ENCODE data around the gene ARHGEF17.
A peak's percentile ranks its signal among the peaks of the same experiment; 100 is the strongest.

ARHGEF17 gene

DNA sequence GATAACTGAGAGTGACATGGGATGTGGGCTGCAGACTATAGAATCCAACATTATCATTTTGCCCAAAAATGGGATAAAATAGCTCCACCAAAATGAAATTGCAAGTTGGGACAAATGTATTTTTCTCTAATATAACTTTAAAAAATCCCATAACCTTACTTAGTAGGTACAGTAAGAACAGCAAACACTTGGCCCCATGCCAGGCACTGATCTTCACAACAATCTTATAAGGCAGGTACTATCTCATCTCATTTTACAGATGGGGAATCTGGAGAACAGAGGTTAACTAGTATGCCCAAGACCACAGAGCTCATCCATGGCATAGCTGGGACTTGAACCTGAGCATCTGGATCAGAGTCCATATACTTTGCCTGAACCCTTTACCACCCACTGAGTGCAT lies 13.5 kb upstream of the ARHGEF17 start:
- DNase-seq (ENCODE audit: low spot score) = no peak
- TF ChIP-seq, protein P1, sequence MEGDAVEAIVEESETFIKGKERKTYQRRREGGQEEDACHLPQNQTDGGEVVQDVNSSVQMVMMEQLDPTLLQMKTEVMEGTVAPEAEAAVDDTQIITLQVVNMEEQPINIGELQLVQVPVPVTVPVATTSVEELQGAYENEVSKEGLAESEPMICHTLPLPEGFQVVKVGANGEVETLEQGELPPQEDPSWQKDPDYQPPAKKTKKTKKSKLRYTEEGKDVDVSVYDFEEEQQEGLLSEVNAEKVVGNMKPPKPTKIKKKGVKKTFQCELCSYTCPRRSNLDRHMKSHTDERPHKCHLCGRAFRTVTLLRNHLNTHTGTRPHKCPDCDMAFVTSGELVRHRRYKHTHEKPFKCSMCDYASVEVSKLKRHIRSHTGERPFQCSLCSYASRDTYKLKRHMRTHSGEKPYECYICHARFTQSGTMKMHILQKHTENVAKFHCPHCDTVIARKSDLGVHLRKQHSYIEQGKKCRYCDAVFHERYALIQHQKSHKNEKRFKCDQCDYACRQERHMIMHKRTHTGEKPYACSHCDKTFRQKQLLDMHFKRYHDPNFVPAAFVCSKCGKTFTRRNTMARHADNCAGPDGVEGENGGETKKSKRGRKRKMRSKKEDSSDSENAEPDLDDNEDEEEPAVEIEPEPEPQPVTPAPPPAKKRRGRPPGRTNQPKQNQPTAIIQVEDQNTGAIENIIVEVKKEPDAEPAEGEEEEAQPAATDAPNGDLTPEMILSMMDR (IDR thresholded peaks at IDR 0.05; ENCODE audit: extremely low read depth, insufficient read depth, missing control alignments) = no peak
- in situ Hi-C loops (cut with MboI; ENCODE audit: low pct_unique_long_range_greater_than_20kb, low sequenced_read_pairs, unreplicated experiment) = loop anchor here (5.0 kb wide), 1 partner anchor 43 kb away; no protein-coding TSS in a partner anchor

DNA sequence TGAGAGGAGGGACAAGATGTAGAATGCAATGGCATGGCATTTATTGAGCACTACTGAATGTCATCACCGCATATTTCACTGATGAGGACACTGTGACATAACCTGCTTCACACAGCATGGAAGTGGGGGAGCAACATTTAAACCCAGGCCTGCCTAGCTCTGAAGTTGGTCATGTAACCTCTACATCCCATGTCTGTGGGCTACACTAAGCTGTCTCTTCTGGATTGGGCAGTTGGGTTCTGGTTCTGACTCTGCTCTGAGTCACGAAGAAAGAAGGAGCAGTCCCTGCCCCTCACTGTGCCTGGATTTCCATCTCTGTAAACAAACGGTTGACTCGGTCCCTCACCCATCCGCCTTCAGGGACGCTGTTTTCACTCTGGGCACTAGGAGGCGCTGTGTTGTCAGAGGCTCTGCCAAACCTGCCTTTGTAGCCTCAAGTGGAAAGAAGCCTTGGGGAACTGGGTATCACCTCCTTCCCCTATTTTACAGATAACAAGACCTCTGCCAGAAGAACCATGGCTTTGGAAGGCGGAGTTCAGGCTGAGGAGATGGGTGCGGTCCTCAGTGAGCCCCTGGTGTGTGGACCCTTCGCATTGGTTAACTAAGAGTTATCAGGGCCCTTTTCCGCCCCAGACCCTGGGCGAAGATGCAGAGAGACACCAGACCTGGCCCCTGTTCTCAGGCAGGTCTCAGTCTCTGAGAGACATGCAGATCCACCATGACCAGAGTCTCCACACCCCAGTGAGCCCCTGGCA lies 12.7 kb upstream of the ARHGEF17 start:
- TF ChIP-seq, protein P1 (IDR thresholded peaks at IDR 0.05; ENCODE audit: extremely low read depth, insufficient read depth, missing control alignments) = peak; percentile 98
- in situ Hi-C loops (cut with MboI; ENCODE audit: low pct_unique_long_range_greater_than_20kb, low sequenced_read_pairs, unreplicated experiment) = no loop called here
- peak; percentile 82 for DNase-seq (ENCODE audit: low spot score)

- DNase-seq (ENCODE audit: low spot score) = no peak
- TF ChIP-seq, protein P1 (IDR thresholded peaks at IDR 0.05; ENCODE audit: extremely low read depth, insufficient read depth, missing control alignments) = no peak
- in situ Hi-C loops (cut with MboI; ENCODE audit: low pct_unique_long_range_greater_than_20kb, low sequenced_read_pairs, unreplicated experiment) = no loop called here
Measured at GRCh38 chr11:73295996-73296318, 12.1 kb upstream of the ARHGEF17 start.

GRCh38 chr11:73296501-73297230 lies 11.4 kb upstream of the ARHGEF17 start:
- no peak for DNase-seq (ENCODE audit: low spot score)
- in situ Hi-C loops (cut with MboI; ENCODE audit: low pct_unique_long_range_greater_than_20kb, low sequenced_read_pairs, unreplicated experiment) = no loop called here
- TF ChIP-seq, protein P1 (IDR thresholded peaks at IDR 0.05; ENCODE audit: extremely low read depth, insufficient read depth, missing control alignments) = no peak

DNA sequence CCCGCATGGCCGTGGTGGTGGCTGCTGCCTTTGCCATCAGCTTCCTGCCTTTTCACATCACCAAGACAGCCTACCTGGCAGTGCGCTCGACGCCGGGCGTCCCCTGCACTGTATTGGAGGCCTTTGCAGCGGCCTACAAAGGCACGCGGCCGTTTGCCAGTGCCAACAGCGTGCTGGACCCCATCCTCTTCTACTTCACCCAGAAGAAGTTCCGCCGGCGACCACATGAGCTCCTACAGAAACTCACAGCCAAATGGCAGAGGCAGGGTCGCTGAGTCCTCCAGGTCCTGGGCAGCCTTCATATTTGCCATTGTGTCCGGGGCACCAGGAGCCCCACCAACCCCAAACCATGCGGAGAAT lies 10.9 kb upstream of the ARHGEF17 start:
- in situ Hi-C loops (cut with MboI; ENCODE audit: low pct_unique_long_range_greater_than_20kb, low sequenced_read_pairs, unreplicated experiment) = no loop called here
- no peak for DNase-seq (ENCODE audit: low spot score)
- TF ChIP-seq, protein P1 (IDR thresholded peaks at IDR 0.05; ENCODE audit: extremely low read depth, insufficient read depth, missing control alignments) = no peak

- DNase-seq (ENCODE audit: low spot score) = no peak
- TF ChIP-seq, protein P1 (IDR thresholded peaks at IDR 0.05; ENCODE audit: extremely low read depth, insufficient read depth, missing control alignments) = no peak
- in situ Hi-C loops (cut with MboI; ENCODE audit: low pct_unique_long_range_greater_than_20kb, low sequenced_read_pairs, unreplicated experiment) = no loop called here
Measured at GRCh38 chr11:73297702-73298101, 10.4 kb upstream of the ARHGEF17 start.

All from GM13977 (cell line).